ENCODE results near the gene DCAF5. TPM values are rescaled to one million over a fixed set of nuclear protein-coding genes. Genes with fewer than 3 reads are reported as not detected.

DCAF5 gene, protein sequence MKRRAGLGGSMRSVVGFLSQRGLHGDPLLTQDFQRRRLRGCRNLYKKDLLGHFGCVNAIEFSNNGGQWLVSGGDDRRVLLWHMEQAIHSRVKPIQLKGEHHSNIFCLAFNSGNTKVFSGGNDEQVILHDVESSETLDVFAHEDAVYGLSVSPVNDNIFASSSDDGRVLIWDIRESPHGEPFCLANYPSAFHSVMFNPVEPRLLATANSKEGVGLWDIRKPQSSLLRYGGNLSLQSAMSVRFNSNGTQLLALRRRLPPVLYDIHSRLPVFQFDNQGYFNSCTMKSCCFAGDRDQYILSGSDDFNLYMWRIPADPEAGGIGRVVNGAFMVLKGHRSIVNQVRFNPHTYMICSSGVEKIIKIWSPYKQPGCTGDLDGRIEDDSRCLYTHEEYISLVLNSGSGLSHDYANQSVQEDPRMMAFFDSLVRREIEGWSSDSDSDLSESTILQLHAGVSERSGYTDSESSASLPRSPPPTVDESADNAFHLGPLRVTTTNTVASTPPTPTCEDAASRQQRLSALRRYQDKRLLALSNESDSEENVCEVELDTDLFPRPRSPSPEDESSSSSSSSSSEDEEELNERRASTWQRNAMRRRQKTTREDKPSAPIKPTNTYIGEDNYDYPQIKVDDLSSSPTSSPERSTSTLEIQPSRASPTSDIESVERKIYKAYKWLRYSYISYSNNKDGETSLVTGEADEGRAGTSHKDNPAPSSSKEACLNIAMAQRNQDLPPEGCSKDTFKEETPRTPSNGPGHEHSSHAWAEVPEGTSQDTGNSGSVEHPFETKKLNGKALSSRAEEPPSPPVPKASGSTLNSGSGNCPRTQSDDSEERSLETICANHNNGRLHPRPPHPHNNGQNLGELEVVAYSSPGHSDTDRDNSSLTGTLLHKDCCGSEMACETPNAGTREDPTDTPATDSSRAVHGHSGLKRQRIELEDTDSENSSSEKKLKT
- total RNA-seq = 90.3 and 92.5 TPM in 2 replicates
- long read RNA-seq, full-length matches to known transcripts = 65 of 137 reads
- long read RNA-seq, partial matches to known transcripts = 32 of 137 reads
- long read RNA-seq, other reads (novel, unspliced or antisense) = 40 of 137 reads

DNA sequence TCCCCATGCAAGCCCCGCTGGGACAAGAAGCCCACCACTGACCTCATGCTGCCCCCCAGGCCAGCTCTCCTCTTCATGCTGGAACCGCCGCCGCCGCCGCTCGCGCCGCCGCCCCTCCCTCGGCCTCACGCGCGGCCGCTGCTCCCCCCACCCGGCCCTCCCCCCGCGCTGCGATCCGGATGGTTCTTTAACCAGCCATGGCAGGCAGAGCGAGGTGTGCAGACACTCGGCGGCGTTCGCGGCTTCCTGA lies at the start of gene DCAF5:
Gene DCAF5 (minus strand): TSS at position 218 of the 250 bp plus-strand sequence. CDS start 141 bp downstream, at position 77.
- H3K4me1 Mint-ChIP-seq (ENCODE audit: low read depth) = peaks cover 26% of the 10 kb centered on the region
- no peaks in the 10 kb centered on the region for H3K9me3 Mint-ChIP-seq (ENCODE audit: low read depth)
- no peaks in the 10 kb centered on the region for H3K27me3 Mint-ChIP-seq
- peak; percentile 81 for DNase-seq (ENCODE audit: low spot score, unreplicated experiment)
- H3K27ac Mint-ChIP-seq = peak within 1 kb of the TSS; percentile 97
- TF ChIP-seq, protein P1, sequence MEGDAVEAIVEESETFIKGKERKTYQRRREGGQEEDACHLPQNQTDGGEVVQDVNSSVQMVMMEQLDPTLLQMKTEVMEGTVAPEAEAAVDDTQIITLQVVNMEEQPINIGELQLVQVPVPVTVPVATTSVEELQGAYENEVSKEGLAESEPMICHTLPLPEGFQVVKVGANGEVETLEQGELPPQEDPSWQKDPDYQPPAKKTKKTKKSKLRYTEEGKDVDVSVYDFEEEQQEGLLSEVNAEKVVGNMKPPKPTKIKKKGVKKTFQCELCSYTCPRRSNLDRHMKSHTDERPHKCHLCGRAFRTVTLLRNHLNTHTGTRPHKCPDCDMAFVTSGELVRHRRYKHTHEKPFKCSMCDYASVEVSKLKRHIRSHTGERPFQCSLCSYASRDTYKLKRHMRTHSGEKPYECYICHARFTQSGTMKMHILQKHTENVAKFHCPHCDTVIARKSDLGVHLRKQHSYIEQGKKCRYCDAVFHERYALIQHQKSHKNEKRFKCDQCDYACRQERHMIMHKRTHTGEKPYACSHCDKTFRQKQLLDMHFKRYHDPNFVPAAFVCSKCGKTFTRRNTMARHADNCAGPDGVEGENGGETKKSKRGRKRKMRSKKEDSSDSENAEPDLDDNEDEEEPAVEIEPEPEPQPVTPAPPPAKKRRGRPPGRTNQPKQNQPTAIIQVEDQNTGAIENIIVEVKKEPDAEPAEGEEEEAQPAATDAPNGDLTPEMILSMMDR (IDR thresholded peaks at IDR 0.05; ENCODE audit: unreplicated experiment) = no peak
- peaks cover 6% of the 10 kb centered on the region for H3K36me3 Mint-ChIP-seq (ENCODE audit: insufficient read depth)
- peak within 1 kb of the TSS; percentile 90 for H3K4me3 Mint-ChIP-seq (ENCODE audit: low read depth)

- H3K4me1 Mint-ChIP-seq (ENCODE audit: low read depth) = no peaks in the 10 kb centered on the region
- no peaks in the 10 kb centered on the region for H3K9me3 Mint-ChIP-seq (ENCODE audit: low read depth)
- no peak overlapping the region for H3K27ac Mint-ChIP-seq
- TF ChIP-seq, protein P1 (IDR thresholded peaks at IDR 0.05; ENCODE audit: unreplicated experiment) = no peak
- DNase-seq (ENCODE audit: low spot score, unreplicated experiment) = no peak
- peaks cover 2% of the 10 kb centered on the region for H3K36me3 Mint-ChIP-seq (ENCODE audit: insufficient read depth)
- no peaks in the 10 kb centered on the region for H3K27me3 Mint-ChIP-seq
- no peak overlapping the region for H3K4me3 Mint-ChIP-seq (ENCODE audit: low read depth)
Observed at GRCh38 chr14:69199786-69200185, 46.9 kb upstream of the DCAF5 start.

GRCh38 chr14:69193721-69194120 lies 40.8 kb upstream of the DCAF5 start:
- no peaks in the 10 kb centered on the region for H3K36me3 Mint-ChIP-seq (ENCODE audit: insufficient read depth)
- no peaks in the 10 kb centered on the region for H3K27me3 Mint-ChIP-seq
- H3K9me3 Mint-ChIP-seq (ENCODE audit: low read depth) = no peaks in the 10 kb centered on the region
- no peak for DNase-seq (ENCODE audit: low spot score, unreplicated experiment)
- H3K4me3 Mint-ChIP-seq (ENCODE audit: low read depth) = peak overlapping the region; percentile 92
- TF ChIP-seq, protein P1 (IDR thresholded peaks at IDR 0.05; ENCODE audit: unreplicated experiment) = no peak
- peaks cover 10% of the 10 kb centered on the region for H3K4me1 Mint-ChIP-seq (ENCODE audit: low read depth)
- H3K27ac Mint-ChIP-seq = peak overlapping the region; percentile 15

- TF ChIP-seq, protein P1 (IDR thresholded peaks at IDR 0.05; ENCODE audit: unreplicated experiment) = no peak
Observed at GRCh38 chr14:69191340-69192111, 38.6 kb upstream of the DCAF5 start, which contains the start of gene EXD2. EXD2 (plus strand) TSS chr14:69191498; CDS start chr14:69209471, 17,973 bp downstream.

More at GRCh38 chr14:69191340-69192111, 38.6 kb upstream of the DCAF5 start, which contains the start of gene EXD2:
- Mint-ChIP-seq H3K27ac (peak within 1 kb of the TSS; percentile 99), H3K4me3 (ENCODE audit: low read depth) (peak within 1 kb of the TSS; percentile 92), H3K9me3 (ENCODE audit: low read depth) (no peaks in the 10 kb centered on the region), H3K36me3 (ENCODE audit: insufficient read depth) (no peaks in the 10 kb centered on the region), H3K27me3 (no peaks in the 10 kb centered on the region), H3K4me1 (ENCODE audit: low read depth) (peaks cover 12% of the 10 kb centered on the region)
- DNase-seq (ENCODE audit: low spot score, unreplicated experiment) = peak; percentile 79
